ENCODE measurements around the gene EPHB4. TPM values are rescaled to one million over a fixed set of nuclear protein-coding genes. Genes with fewer than 3 reads are reported as not detected.
"Not testable (repeated sequence)": the region's sequence is repeated elsewhere in the genome, so short reads cannot be mapped to it uniquely, and the experiment has no call there.

EPHB4 gene
- total RNA-seq, 2 experiments from 2014 or later = 5.9 to 6.0 TPM

DNA sequence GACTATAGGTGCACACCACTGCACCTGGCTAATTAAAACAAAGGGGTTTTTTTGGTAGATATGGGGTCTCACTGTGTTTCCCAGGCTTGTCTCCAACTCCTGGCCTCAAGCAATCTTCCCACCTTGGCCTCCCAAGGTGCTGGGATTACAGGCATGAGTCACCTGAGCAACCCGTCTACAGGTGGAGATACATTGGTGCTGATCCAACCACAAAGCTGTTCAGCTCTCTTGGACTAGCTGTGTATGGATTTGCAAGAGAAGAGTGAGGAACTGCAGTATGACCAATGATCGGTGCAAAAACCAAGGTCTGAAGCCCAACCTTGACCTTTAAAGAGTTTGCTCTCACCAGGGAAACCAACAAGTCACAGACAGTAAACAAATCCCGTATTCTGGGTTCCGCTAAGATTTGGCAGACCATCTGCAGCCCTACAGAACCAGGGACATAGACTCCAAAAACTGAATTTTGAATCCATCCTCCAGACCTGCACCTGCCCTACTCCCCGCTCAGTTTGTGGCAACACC is 18.9 kb downstream of the EPHB4 start:
- H3K9me3 Mint-ChIP-seq = no peaks in the 10 kb centered on the region
- CTCF ChIA-PET = no interaction called here
- no peak overlapping the region for H3K27ac Mint-ChIP-seq
- no peak overlapping the region for H3K4me3 Mint-ChIP-seq
- DNase-seq = no peak
- H3K27me3 Mint-ChIP-seq (ENCODE audit: low read depth) = no peaks in the 10 kb centered on the region
- H3K4me1 Mint-ChIP-seq (ENCODE audit: low read depth) = peaks cover 4% of the 10 kb centered on the region
- peaks cover 2% of the 10 kb centered on the region for H3K36me3 Mint-ChIP-seq (ENCODE audit: low read depth)
- intact Hi-C loops (cut with micrococcal nuclease) = no loop called here

- intact Hi-C loops (cut with micrococcal nuclease); H3K4me1 Mint-ChIP-seq (ENCODE audit: low read depth); H3K9me3 Mint-ChIP-seq; H3K36me3 Mint-ChIP-seq (ENCODE audit: low read depth); H3K4me3 Mint-ChIP-seq; H3K27me3 Mint-ChIP-seq (ENCODE audit: low read depth); DNase-seq; H3K27ac Mint-ChIP-seq: not testable (repeated sequence)
- CTCF ChIA-PET = interaction anchor here (0.6 to 2.5 kb wide), 2 partner anchors 16 to 45 kb away, joined by 4 to 8 read pairs; partner anchors contain the start of gene SLC12A9
Measured at GRCh38 chr7:100806883-100807282, 20.4 kb downstream of the EPHB4 start.

GRCh38 chr7:100806276-100806675 is 21.0 kb downstream of the EPHB4 start:
- H3K4me3 Mint-ChIP-seq = no peak overlapping the region
- no peak overlapping the region for H3K27ac Mint-ChIP-seq
- H3K9me3 Mint-ChIP-seq = no peaks in the 10 kb centered on the region
- CTCF ChIA-PET = interaction anchor here (2.5 kb wide), 1 partner anchor 46 kb away, joined by 8 read pairs; the partner anchor contains the start of gene SLC12A9
- no peak for DNase-seq
- no peaks in the 10 kb centered on the region for H3K27me3 Mint-ChIP-seq (ENCODE audit: low read depth)
- intact Hi-C loops (cut with micrococcal nuclease) = no loop called here
- peaks cover 7% of the 10 kb centered on the region for H3K4me1 Mint-ChIP-seq (ENCODE audit: low read depth)
- H3K36me3 Mint-ChIP-seq (ENCODE audit: low read depth) = no peaks in the 10 kb centered on the region

DNA sequence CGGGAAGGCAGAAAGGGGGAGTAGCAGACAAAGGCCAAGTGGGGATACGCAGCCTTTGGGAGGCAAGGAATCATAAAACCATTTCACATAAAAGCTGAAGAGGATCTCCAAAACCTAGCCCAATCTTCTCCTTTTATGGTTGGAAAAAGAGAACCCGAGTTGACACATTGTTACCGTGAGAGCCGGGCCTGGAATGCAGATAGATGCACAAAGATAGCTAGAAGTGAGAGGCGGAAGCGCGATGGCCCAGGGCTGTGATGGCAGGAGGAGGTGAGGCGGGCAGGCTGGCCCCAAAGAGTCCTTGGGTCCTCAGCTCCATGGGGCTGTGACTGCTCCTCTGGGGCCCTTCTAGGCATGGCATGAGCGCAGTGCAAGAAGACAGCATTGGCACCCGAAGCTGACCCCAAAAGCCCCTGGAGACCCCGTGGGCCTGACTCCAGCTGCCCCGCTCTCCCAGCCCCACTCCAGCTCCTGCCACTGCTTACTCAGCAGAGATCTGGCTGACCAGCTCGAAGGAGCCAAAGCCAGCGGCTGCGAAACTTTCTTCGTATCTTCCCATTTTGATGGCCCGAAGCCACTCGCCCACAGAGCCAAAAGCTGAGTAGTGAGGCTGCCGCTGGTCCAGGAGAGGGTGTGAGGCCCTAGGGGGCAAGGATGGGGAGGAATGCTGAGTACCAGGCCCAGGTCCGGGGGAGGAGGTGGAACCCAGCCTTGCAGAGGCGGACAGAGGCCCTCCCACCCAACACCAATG is 22.5 kb downstream of the EPHB4 start:
- intact Hi-C loops (cut with micrococcal nuclease) = loop anchor here (5.0 kb wide), 1 partner anchor 162 kb away; the partner anchor contains the start of gene MUC12

GRCh38 chr7:100803398-100804161 is 23.7 kb downstream of the EPHB4 start:
- DNase-seq = peak; percentile 58
- no peak overlapping the region for H3K4me3 Mint-ChIP-seq
- peaks cover 4% of the 10 kb centered on the region for H3K27me3 Mint-ChIP-seq (ENCODE audit: low read depth)
- H3K4me1 Mint-ChIP-seq (ENCODE audit: low read depth) = peaks cover 9% of the 10 kb centered on the region
- no peak overlapping the region for H3K27ac Mint-ChIP-seq
- CTCF ChIA-PET = interaction anchor here (0.6 to 5.0 kb wide), 4 partner anchors 36 to 113 kb away, joined by 3 to 98 read pairs (median 3); partner anchors contain the start of gene SLC12A9
- intact Hi-C loops (cut with micrococcal nuclease) = loop anchor here (5.0 kb wide), 1 partner anchor 164 kb away; the partner anchor contains the start of gene MUC12
- no peaks in the 10 kb centered on the region for H3K36me3 Mint-ChIP-seq (ENCODE audit: low read depth)
- H3K9me3 Mint-ChIP-seq = no peaks in the 10 kb centered on the region

More for the DNA sequence above, 22.5 kb downstream of the EPHB4 start:
- CTCF ChIA-PET = no interaction called here
- Mint-ChIP-seq H3K4me1 (ENCODE audit: low read depth) (peaks cover 7% of the 10 kb centered on the region), H3K27me3 (ENCODE audit: low read depth) (peaks cover 2% of the 10 kb centered on the region), H3K27ac (no peak overlapping the region), H3K9me3 (no peaks in the 10 kb centered on the region), H3K36me3 (ENCODE audit: low read depth) (no peaks in the 10 kb centered on the region), H3K4me3 (no peak overlapping the region)
- no peak for DNase-seq

- H3K4me3 Mint-ChIP-seq = no peak overlapping the region
- no peak for DNase-seq
- peaks cover 4% of the 10 kb centered on the region for H3K27me3 Mint-ChIP-seq (ENCODE audit: low read depth)
- H3K36me3 Mint-ChIP-seq (ENCODE audit: low read depth) = no peaks in the 10 kb centered on the region
- H3K9me3 Mint-ChIP-seq = no peaks in the 10 kb centered on the region
- intact Hi-C loops (cut with micrococcal nuclease) = loop anchor here (5.0 kb wide), 1 partner anchor 164 kb away; the partner anchor contains the start of gene MUC12
- peaks cover 9% of the 10 kb centered on the region for H3K4me1 Mint-ChIP-seq (ENCODE audit: low read depth)
- H3K27ac Mint-ChIP-seq = no peak overlapping the region
- CTCF ChIA-PET = interaction anchor here (5.0 kb wide), 1 partner anchor 50 kb away, joined by 98 read pairs; the partner anchor contains the start of gene SLC12A9
Measured at GRCh38 chr7:100802951-100803350, 24.4 kb downstream of the EPHB4 start.

GRCh38 chr7:100801833-100802568 is 25.3 kb downstream of the EPHB4 start:
- no peak for DNase-seq
- no peak overlapping the region for H3K4me3 Mint-ChIP-seq
- H3K36me3 Mint-ChIP-seq (ENCODE audit: low read depth) = no peaks in the 10 kb centered on the region
- intact Hi-C loops (cut with micrococcal nuclease) = loop anchor here (5.0 kb wide), 1 partner anchor 165 kb away; the partner anchor contains the start of gene MUC12
- H3K27me3 Mint-ChIP-seq (ENCODE audit: low read depth) = peaks cover 4% of the 10 kb centered on the region
- peaks cover 9% of the 10 kb centered on the region for H3K4me1 Mint-ChIP-seq (ENCODE audit: low read depth)
- H3K27ac Mint-ChIP-seq = no peak overlapping the region
- CTCF ChIA-PET = interaction anchor here (0.6 to 5.0 kb wide), 6 partner anchors 12 to 88 kb away, joined by 3 to 98 read pairs (median 4); partner anchors contain the start of genes SLC12A9 and UFSP1
- H3K9me3 Mint-ChIP-seq = no peaks in the 10 kb centered on the region

GRCh38 chr7:100799037-100799896 is 28.1 kb downstream of the EPHB4 start:
- Mint-ChIP-seq H3K27me3 (ENCODE audit: low read depth) (peaks cover 4% of the 10 kb centered on the region), H3K4me3 (no peak overlapping the region), H3K9me3 (no peaks in the 10 kb centered on the region), H3K4me1 (ENCODE audit: low read depth) (peaks cover 9% of the 10 kb centered on the region), H3K27ac (no peak overlapping the region), H3K36me3 (ENCODE audit: low read depth) (no peaks in the 10 kb centered on the region)
- CTCF ChIA-PET = interaction anchor here (0.6 to 5.0 kb wide), 10 partner anchors 8 to 99 kb away, joined by 3 to 98 read pairs (median 4); partner anchors contain the start of genes SLC12A9 and UFSP1
- intact Hi-C loops (cut with micrococcal nuclease) = loop anchor here (1.0 to 2.0 kb wide), 2 partner anchors 53 to 260 kb away; partner anchors contain the start of gene SLC12A9
- DNase-seq = peak; percentile 63

DNA sequence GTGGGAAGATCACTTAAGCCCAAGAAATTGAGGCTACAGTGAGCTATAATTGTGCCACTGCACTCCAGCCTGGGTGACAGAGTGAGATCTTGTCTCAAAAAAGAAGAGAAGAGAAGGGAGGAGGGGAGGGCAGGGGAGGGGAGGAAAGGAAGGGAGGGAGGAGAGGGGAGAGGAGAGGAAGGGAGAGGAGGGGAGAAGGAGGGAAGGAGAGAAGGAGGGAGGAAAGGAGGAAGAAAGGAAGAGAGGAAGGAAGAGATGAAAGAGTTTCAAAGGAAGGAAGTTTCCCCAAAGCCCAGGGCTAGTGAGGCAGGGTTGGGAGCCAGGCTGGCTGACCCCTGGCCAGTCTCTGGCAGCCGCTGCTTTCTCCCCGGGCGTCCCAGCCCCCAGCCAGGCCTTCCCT is 32.6 kb downstream of the EPHB4 start:
- H3K36me3 Mint-ChIP-seq (ENCODE audit: low read depth) = no peaks in the 10 kb centered on the region
- peaks cover 2% of the 10 kb centered on the region for H3K4me1 Mint-ChIP-seq (ENCODE audit: low read depth)
- H3K4me3 Mint-ChIP-seq = no peak overlapping the region
- no peaks in the 10 kb centered on the region for H3K9me3 Mint-ChIP-seq
- intact Hi-C loops (cut with micrococcal nuclease) = no loop called here
- DNase-seq = no peak
- H3K27me3 Mint-ChIP-seq (ENCODE audit: low read depth) = peaks cover 2% of the 10 kb centered on the region
- CTCF ChIA-PET = interaction anchor here (1.6 kb wide), 1 partner anchor 58 kb away, joined by 7 read pairs; the partner anchor contains the start of gene SLC12A9
- H3K27ac Mint-ChIP-seq = no peak overlapping the region

DNA sequence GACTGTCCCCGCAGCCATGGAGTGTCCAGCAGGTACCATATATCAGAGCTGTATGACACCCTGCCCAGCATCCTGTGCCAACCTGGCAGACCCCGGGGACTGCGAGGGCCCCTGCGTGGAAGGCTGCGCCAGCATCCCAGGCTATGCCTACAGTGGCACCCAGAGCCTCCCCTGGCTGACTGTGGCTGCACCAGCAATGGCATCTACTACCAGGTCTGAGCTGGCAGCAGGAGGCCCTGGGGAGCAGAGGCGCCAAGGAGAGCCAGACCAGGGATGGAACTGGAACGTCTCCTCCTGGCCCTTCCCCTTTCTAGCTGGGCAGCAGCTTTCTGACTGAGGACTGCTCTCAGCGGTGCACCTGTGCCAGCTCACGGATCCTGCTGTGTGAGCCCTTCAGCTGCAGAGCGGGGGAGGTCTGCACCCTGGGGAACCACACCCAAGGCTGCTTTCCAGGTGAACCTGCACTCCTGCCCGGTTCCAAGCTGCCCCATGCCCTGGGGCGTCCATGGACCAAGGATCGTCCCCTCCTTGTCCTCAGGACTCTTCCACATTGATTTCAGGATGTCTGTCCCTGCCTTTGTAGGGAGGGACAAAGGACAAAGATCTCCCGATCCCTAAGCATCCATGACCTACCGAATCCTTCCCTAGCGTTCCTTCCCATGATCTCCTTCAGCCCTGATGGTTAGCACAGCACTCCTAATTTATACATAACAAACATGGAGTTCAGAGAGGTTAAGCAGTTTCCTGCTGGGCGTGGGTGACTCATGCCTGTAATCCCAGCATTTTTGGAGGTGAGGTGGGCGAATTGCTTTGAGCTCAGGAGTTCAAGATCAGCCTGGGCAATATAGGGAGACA is 33.3 kb downstream of the EPHB4 start:
- intact Hi-C loops (cut with micrococcal nuclease) = no loop called here
- H3K9me3 Mint-ChIP-seq = no peaks in the 10 kb centered on the region

More for the DNA sequence above, 33.3 kb downstream of the EPHB4 start:
- no peak overlapping the region for H3K27ac Mint-ChIP-seq
- H3K4me3 Mint-ChIP-seq = no peak overlapping the region
- no peak for DNase-seq
- no peaks in the 10 kb centered on the region for H3K36me3 Mint-ChIP-seq (ENCODE audit: low read depth)
- H3K27me3 Mint-ChIP-seq (ENCODE audit: low read depth) = peaks cover under 1% of the 10 kb centered on the region
- no peaks in the 10 kb centered on the region for H3K4me1 Mint-ChIP-seq (ENCODE audit: low read depth)
- CTCF ChIA-PET = interaction anchor here (0.6 to 1.4 kb wide), 2 partner anchors 58 to 93 kb away, joined by 3 to 4 read pairs; partner anchors contain the start of gene SLC12A9
